ENCODE measurements around the gene SAP30.

The SAP30 gene

GRCh38 chr4:173367946-173368345 lies 2.8 kb upstream of the SAP30 start:
- no peak for DNase-seq

DNA sequence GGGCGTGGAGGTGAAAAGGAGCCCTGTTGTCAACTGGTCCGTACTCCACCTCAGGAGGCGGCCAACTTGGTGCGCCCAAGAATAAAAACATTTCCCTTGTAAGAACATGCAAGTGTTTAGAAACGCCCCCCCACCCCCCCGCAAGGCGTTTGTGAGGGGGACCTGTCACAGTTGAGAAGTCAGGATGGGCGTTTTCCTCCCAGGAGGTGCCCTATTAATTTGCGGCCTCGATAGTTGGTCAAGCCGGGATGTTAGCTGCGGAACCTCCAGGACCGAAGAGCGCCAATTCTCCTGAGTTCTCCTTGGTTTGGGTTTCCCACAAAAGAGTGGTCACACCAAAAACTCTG lies 651 bp upstream of the SAP30 start:
- peak; percentile 52 for DNase-seq

- peak; percentile 16 for DNase-seq
These were observed 788 bp downstream of the SAP30 start for GRCh38 chr4:173371292-173372192.

DNA sequence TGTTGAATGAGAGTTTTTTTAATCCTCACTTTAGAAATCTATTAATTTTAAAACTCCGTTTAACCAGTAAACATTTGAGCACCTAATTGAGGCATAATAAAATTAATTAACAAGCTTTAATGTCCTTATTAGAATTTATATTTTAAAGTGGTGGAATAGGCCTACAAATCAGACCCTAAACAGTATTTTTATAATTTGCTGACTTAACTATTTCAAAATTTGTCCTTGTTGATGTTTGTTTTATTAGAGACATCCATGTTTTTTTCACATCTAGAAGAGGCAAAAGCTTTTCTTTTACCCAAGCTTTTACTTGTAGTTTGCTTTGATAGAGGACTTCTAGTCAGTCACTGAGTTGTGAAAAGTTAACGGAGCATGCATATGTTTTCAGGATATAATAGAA lies 3.8 kb downstream of the SAP30 start:
- no peak for DNase-seq

DNA sequence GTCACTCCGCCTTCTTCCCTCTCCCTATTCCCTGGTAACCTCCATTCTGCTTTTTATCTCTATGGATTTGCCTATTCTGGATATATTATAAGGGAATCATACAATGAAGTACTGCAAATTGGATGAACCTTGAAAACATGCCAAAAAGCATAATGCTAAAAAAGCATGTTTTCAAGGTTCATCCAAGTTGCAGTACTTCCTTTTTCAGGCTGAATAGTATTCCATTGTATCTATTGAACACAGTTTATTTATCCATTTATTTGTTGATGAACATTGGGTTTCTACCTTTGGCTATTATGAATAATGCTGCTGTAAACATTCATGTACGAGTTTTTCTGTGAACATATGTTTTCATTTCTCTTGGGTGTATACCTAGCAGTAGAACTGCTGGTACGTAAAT lies 9.2 kb downstream of the SAP30 start:
- no peak for DNase-seq

DNA sequence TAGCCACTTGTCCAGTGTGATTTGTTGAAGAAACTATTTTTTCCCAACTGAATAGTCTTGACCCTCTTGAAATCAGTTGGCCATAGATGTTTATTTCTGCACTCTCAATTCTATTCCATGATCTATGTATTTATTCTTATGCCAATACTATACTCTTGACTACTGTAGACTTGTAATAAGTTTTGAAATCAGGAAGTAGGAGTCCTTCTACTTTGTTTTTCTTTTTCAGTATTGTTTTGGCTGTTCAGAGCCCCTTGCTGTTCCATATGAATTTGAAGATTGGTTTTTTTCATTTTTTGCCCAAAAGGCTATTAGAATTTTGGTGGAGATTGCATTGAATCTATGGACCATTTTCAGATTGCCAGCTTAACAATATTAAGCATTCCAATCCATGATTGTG lies 10.2 kb downstream of the SAP30 start:
- no peak for DNase-seq

DNA sequence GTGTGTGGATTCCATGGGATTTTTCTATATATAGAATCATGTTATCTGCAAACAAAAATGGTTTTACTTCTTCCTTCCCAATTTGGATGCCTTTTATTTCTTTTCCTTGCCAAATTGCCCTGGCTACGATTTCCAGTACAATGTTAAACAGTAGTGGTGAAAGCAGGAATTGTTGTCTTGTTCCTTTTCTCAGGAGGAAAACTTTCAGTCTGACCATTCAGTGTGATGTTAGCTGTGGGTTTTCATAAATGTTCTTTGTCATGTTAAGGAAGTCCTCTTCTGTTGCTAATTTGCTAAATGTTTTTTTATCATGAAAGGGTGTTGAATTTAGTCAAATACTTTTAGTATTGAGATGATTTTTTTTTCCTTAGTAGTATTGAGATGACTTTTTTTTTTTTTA lies 10.9 kb downstream of the SAP30 start:
- no peak for DNase-seq

DNA sequence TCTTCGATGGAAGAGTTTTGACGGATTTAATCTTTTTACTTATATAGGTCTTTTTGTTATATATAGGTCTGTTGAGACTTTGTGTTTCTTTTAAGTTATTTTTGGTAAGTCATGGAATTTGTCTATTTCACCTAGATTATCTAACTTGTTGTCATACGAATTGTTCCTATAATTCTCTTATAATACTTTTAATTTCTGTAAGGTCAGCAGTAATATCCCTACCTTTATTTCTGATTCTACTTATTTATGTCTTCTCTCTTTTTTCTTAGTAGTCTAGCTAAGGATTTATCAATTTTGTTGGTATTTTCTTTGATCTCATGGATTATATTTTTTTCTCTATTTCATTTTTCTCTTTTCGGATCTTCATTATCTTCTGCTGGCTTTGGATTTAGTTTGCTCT lies 11.6 kb downstream of the SAP30 start:
- DNase-seq: no peak

GRCh38 chr4:173386751-173387150 lies 16.0 kb downstream of the SAP30 start:
- DNase-seq: no peak

DNA sequence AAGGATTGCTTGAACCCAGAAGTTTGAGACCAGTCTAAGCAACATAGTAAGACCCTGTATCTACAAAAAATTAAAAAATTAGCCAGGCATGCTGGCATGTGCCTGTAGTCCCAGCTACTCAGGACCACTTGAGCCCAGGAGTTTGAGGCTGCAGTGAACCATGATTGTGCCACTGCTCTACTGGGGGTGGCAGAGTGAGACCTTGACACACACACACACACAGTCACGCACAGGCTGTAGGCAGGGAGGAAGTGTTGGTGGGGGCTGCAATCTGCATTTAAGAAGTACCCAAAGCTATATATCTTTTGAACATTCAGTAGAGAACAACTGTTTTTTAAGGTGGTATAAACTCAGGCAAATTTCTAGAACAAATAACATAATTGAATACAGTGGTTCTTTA lies 20.9 kb downstream of the SAP30 start:
- no peak for DNase-seq

- DNase-seq: no peak
These were observed 26.9 kb downstream of the SAP30 start for GRCh38 chr4:173397604-173398003.

- DNase-seq: no peak
These were observed 27.5 kb downstream of the SAP30 start for GRCh38 chr4:173398220-173398619.

GRCh38 chr4:173398779-173399415 lies 28.1 kb downstream of the SAP30 start, which contains the start of gene SCRG1:
TSS of gene SCRG1 (minus strand) at chr4:173399116. CDS start at chr4:173391414, 7,702 bp downstream.
- no peak for DNase-seq

GRCh38 chr4:173401063-173401462 lies 30.3 kb downstream of the SAP30 start:
- no peak for DNase-seq

DNA sequence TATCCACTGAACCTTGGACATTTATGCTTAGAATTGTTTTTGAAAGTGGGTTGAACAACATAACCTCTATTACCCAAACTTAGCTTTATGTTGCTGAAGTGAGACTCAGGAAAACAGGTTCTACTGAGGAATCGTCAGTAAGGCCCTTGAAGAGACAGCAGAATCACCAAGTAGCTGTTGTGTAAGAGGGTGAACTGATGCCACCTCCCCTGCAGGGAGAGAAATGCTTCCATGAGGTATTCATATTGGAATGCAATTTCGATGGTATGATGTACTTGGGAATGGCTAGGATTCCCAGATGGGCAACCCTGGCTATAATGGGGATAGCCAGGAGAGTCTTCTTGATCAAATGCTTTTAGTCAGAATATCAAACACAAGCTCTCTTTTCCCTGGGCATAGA lies 32.3 kb downstream of the SAP30 start:
- DNase-seq: no peak

DNA sequence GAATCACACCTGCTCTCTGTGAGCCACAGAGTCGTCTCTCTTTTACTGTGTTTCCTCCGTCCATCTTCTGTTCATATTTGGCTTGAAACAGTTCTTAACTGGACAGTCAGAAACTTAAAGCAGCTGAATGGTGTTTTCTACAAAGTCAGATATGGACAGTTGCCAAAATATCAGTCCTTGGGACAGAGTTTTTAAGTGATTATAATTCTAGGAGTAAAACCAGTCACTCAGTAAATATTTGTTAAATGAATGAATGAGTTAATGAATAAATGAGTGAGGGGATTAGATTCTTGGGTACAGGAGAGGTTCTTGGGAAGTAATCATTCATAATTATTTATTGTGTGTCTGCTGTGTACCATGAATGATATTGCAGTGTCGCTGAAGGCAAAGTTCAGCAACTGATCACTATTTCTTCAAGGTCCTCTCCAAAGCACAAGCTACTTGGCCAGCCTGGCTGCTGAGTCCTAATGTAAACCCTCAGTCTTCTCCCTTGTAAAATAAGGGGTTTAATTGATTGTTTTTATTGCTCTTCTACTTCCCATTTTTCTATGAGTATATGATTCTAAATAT lies 33.6 kb downstream of the SAP30 start:
- DNase-seq: no peak

GRCh38 chr4:173405840-173406606 lies 35.3 kb downstream of the SAP30 start:
- no peak for DNase-seq

DNA sequence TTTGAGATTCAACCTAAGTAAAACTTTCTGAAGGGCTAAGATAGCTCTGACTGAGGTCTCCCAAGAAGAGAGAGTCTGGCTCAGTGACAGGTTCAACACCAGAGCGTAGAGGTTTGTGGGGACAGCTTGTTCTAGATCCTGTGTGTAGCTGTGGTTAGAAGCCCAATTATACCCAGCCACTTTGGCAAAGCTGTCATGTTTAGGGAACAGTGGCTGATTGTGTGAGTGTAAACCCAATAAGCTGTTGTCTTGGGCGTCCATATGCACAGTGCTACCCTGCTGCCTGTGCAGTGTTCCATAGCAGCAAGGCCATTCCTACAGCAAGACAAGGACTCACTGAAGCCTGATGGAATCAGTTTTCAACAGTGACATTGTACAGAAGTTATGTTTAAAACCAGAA lies 39.3 kb downstream of the SAP30 start:
- DNase-seq: no peak

DNA sequence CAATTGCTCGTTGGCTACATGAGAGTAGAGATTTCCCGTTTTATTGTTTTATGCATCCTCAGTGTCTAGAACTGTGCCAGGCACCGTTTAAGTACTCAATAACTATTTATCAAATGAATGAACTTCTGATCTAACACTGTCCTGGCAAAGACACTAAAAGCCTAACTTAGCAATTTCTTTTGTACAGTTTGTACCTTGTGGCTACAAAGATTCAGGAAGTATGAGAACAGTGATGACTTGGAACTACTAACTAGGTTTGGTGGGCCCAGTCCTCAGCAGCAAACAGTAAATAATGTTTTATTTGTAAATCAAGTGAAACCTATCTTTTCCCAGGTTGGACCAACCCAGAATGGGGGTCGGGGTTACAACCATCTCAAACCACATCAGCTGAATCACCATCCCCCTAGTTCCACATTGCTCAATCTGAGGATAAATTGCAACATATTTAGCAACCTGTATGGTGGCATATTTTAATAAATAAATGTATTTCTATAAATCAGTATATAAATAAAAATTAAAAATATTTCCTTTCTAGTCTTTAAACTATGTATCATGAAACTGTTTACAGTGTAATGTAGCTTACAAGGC lies 40.4 kb downstream of the SAP30 start:
- no peak for DNase-seq

GRCh38 chr4:173413036-173413435 lies 42.3 kb downstream of the SAP30 start:
- DNase-seq: no peak

GRCh38 chr4:173414456-173414855 lies 43.7 kb downstream of the SAP30 start:
- DNase-seq: no peak

DNA sequence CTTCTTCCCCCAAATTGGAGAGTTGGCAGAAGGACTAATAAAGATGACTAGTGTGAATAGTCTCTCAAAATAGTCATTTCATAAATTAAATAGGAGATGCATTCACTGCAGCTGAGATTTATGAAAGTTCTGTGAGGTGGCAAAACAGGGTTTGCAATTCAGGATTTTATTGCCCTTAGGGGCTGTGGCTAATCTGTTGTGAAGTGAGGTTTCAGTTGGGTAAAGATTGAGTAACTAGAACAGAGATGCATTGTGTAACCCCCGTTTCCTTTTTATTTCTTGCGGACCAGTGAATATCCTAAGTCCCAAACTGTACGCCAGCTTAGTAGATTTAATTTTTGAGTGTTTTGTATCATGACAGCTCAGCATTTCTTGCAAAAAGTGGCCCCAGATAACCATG lies 44.3 kb downstream of the SAP30 start:
- no peak for DNase-seq
